A549 (cell line): Measurements from ENCODE around the gene PUS1. TPM values are rescaled to one million over a fixed set of nuclear protein-coding genes. Genes with fewer than 3 reads are reported as not detected.

Experiments
- ATAC-seq, 2 experiments: fragments of 200-7000 bp in 1 of 2; fragments of >200 bp in 1 of 2; cut with Nextera tagmentation in 1 of 2; cut with Tn5 transposase in 1 of 2; 3 replicates each; pipeline versions ENCODE4 v1.8.0 to v1.9.1; 2018 to 2020; ENCODE audit warnings: mild to moderate bottlenecking in 1 of 2, moderate library complexity in 1 of 2
- CTCF ChIA-PET: fragments of 300-600 bp; sonication (Branson Sonifier 250); formaldehyde crosslinking; extraction: SDS; loops from one replicate; lab custom pipeline; 2021; ENCODE audit warnings: antibody characterized with exemption, inconsistent platforms; lab: Yijun Ruan, JAX
- POLR2A ChIA-PET: fragments of 350-600 bp; formaldehyde crosslinking; extraction: SDS; loops from one replicate; lab custom pipeline; 2021; ENCODE audit warnings: antibody characterized with exemption, inconsistent platforms; lab: Yijun Ruan, JAX
- DNase-seq, 2 experiments: peaks; one replicate each; pipeline versions ENCODE4 v3.0.0 to v3.0.0-alpha.2; 2011 to 2016; ENCODE audit warnings: low read depth in 1 of 2, low spot score in 1 of 2
- FAIRE-seq: peaks from 2 replicates; lab custom pipeline; 2011; peaks lifted over from hg19 to GRCh38; lab: Jason Lieb, UNC
- H3K27ac ChIP-seq, 2 experiments: fragments of >200 bp; sonication (Bioruptor Twin); formaldehyde crosslinking; 3 replicates each; pipeline ENCODE4 v1.5.1; 2016 to 2017
- H3K4me1 ChIP-seq: fragments of >200 bp; sonication (Bioruptor Twin); formaldehyde crosslinking; 3 replicates; pipeline ENCODE4 v1.6.1; 2016
- H3K4me2 ChIP-seq: fragments of >200 bp; sonication (Bioruptor Twin); formaldehyde crosslinking; 3 replicates; pipeline ENCODE4 v1.6.1; 2016
- H3K4me3 ChIP-seq: fragments of >200 bp; sonication (Bioruptor Twin); formaldehyde crosslinking; 3 replicates; pipeline ENCODE4 v1.5.1; 2016
- H3K9me3 ChIP-seq: fragments of >200 bp; sonication (Bioruptor Twin); formaldehyde crosslinking; 3 replicates; pipeline ENCODE4 v1.6.1; 2016
- CBX2 ChIP-seq: fragments of 200-600 bp; sonication (generic); IDR thresholded peaks from 2 replicates; pipeline ENCODE4 v1.6.1; 2016; ENCODE audit warnings: low read depth, mild to moderate bottlenecking, borderline replicate concordance
- CHD4 ChIP-seq: fragments of 200-600 bp; sonication (generic); IDR thresholded peaks from 2 replicates; pipeline ENCODE4 v1.6.1; 2016; ENCODE audit warnings: antibody characterized with exemption, mild to moderate bottlenecking, borderline replicate concordance
- FOXS1 ChIP-seq: fragments of 250-450 bp; sonication (Bioruptor Pico); IDR thresholded peaks from 2 replicates; pipeline ENCODE4 v1.5.0; 2020; ENCODE audit warnings: mild to moderate bottlenecking, moderate library complexity
- GATA3 ChIP-seq: IDR thresholded peaks from 2 replicates; pipeline ENCODE4 v1.6.1; 2012; ENCODE audit warnings: borderline replicate concordance
- HEYL ChIP-seq: fragments of 250-450 bp; sonication (Bioruptor Pico); IDR thresholded peaks from 2 replicates; pipeline ENCODE4 v1.8.0; 2021; ENCODE audit warnings: mild to moderate bottlenecking, moderate library complexity
- MAFK ChIP-seq: fragments of 450-650 bp; IDR thresholded peaks from 2 replicates; pipeline ENCODE4 v1.6.1; 2014; ENCODE audit not compliant: partially characterized antibody
- PHF8 ChIP-seq: fragments of 200-600 bp; sonication (generic); IDR thresholded peaks from 2 replicates; pipeline ENCODE4 v1.6.1; 2016; ENCODE audit warnings: low read depth, mild to moderate bottlenecking, antibody characterized with exemption, moderate library complexity, borderline replicate concordance
- RCOR1 ChIP-seq: fragments of 150-350 bp; IDR thresholded peaks from 2 replicates; pipeline ENCODE4 v1.6.1; 2014; ENCODE audit warnings: antibody characterized with exemption, low read length, low read depth
- RFX5 ChIP-seq: fragments of 450-650 bp; IDR thresholded peaks from 2 replicates; pipeline ENCODE4 v1.7.1; 2014; ENCODE audit warnings: antibody characterized with exemption, mild to moderate bottlenecking, moderate library complexity
- RNF2 ChIP-seq: fragments of 200-600 bp; sonication (generic); IDR thresholded peaks from 2 replicates; pipeline ENCODE4 v1.6.1; 2016; ENCODE audit warnings: low read depth, mild to moderate bottlenecking, antibody characterized with exemption, moderate library complexity, borderline replicate concordance
- SMC3 ChIP-seq: fragments of >200 bp; sonication (Bioruptor Twin); formaldehyde crosslinking; IDR thresholded peaks from 3 replicates; pipeline ENCODE4 v1.6.1; 2018; ENCODE audit warnings: inconsistent platforms
- ZFP36 ChIP-seq: fragments of 450-650 bp; IDR thresholded peaks from 2 replicates; pipeline ENCODE4 v1.6.1; 2014; ENCODE audit warnings: borderline replicate concordance; ENCODE audit not compliant: partially characterized antibody
- ZSCAN20 ChIP-seq: fragments of 250-450 bp; sonication (Bioruptor Pico); IDR thresholded peaks from 2 replicates; pipeline ENCODE4 v1.8.0; 2022; ENCODE audit warnings: mild to moderate bottlenecking, moderate library complexity
- WGBS: methylation state at CpG from one replicate; pipeline ENCODE4 v1.1.6; 2017; ENCODE audit errors: missing lambda C conversion rate; 5-methylcytosine and 5-hydroxymethylcytosine counted together
- polyA plus RNA-seq, 4 experiments: library from polyadenylated mRNA; depleted of rRNA in 3 of 4; stranded (reverse); fragments of >200 nt; fragmentation: RNase III in 1 of 4; extraction: RNeasy Plus Mini Kit Qiagen cat#74134 plus additional on column Dnase treatment in 1 of 4; gene quantifications; 2 replicates in 3 of 4; 3 replicates in 1 of 4; pipeline ENCODE4 v1.2.3, GENCODE V29; 2011 to 2017
- TF ChIP-seq, protein P1 (sequence below): fragments of >200 bp; sonication (Bioruptor Twin); formaldehyde crosslinking; IDR thresholded peaks from 3 replicates; pipeline ENCODE4 v1.5.1; 2016
- TF ChIP-seq, protein P2 (sequence below): fragments of >200 bp; sonication (Bioruptor Twin); formaldehyde crosslinking; IDR thresholded peaks from 2 replicates; pipeline ENCODE4 v1.6.1; 2016
- TF ChIP-seq, protein P3 (sequence below): fragments of 200-600 bp; sonication (generic); IDR thresholded peaks from 2 replicates; pipeline ENCODE4 v1.6.1; 2016; ENCODE audit warnings: antibody characterized with exemption, mild to moderate bottlenecking, moderate library complexity
- TF ChIP-seq, protein P4 (sequence below): fragments of 150-350 bp; IDR thresholded peaks from 2 replicates; pipeline ENCODE4 v1.6.1; 2014; ENCODE audit warnings: low read depth, mild to moderate bottlenecking, low read length

PUS1 gene
- polyA plus RNA-seq, 2 of the 4 experiments (the other 2 are of a cell fraction) = 51.1 to 62.8 TPM

DNA sequence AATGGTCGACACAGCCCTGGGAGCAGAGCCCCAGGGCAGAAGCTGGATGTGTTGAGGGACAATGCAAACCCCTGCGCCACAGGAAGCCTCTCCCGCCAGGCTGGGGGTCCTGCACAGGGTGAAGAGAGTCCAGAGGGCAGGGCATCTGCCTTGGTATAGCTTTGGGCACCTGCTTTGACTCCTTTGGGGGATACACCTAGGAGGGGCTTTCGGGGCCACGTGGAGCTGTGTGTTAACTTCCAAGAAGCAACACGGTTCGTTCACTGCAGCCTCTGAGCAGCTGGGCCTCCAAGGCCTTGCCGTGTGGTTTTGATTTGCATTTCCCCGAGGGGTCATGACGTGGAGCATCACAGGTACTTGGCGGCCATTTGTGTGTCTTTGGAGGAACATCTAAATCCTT lies 5.8 kb upstream of the PUS1 start:
- 85% methylated on average over 10 of the region's 11 CpGs for WGBS
- Histone ChIP-seq H3K4me1 (peaks cover 8% of the 10 kb centered on the region; the same call in 2 of the 3 replicates), H3K9me3 (no peaks in the 10 kb centered on the region), H3K4me2 (no peak overlapping the region), H3K4me3 (no peak overlapping the region), H3K27ac (no peak overlapping the region)
- ChIA-PET POLR2A (no interaction called here), CTCF (interaction anchor here (0.6 to 5.6 kb wide), 3 partner anchors 26 to 213 kb away, joined by 3 to 24 read pairs (median 3); no protein-coding TSS in a partner anchor)
- no peak for ATAC-seq
- FAIRE-seq = no peak
- TF ChIP-seq GATA3 (no peak), RFX5 (no peak), PHF8 (no peak), CBX2 (no peak), HEYL (CRISPR knock-in tag) (no peak), CHD4 (no peak), RCOR1 (no peak), MAFK (no peak), SMC3 (no peak), RNF2 (no peak), ZFP36 (no peak), ZSCAN20 (CRISPR knock-in tag) (no peak), FOXS1 (CRISPR knock-in tag) (no peak)
- TF ChIP-seq, protein P1, sequence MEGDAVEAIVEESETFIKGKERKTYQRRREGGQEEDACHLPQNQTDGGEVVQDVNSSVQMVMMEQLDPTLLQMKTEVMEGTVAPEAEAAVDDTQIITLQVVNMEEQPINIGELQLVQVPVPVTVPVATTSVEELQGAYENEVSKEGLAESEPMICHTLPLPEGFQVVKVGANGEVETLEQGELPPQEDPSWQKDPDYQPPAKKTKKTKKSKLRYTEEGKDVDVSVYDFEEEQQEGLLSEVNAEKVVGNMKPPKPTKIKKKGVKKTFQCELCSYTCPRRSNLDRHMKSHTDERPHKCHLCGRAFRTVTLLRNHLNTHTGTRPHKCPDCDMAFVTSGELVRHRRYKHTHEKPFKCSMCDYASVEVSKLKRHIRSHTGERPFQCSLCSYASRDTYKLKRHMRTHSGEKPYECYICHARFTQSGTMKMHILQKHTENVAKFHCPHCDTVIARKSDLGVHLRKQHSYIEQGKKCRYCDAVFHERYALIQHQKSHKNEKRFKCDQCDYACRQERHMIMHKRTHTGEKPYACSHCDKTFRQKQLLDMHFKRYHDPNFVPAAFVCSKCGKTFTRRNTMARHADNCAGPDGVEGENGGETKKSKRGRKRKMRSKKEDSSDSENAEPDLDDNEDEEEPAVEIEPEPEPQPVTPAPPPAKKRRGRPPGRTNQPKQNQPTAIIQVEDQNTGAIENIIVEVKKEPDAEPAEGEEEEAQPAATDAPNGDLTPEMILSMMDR = no peak
- TF ChIP-seq, protein P2, sequence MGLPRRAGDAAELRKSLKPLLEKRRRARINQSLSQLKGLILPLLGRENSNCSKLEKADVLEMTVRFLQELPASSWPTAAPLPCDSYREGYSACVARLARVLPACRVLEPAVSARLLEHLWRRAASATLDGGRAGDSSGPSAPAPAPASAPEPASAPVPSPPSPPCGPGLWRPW = no peak
- TF ChIP-seq, protein P3, sequence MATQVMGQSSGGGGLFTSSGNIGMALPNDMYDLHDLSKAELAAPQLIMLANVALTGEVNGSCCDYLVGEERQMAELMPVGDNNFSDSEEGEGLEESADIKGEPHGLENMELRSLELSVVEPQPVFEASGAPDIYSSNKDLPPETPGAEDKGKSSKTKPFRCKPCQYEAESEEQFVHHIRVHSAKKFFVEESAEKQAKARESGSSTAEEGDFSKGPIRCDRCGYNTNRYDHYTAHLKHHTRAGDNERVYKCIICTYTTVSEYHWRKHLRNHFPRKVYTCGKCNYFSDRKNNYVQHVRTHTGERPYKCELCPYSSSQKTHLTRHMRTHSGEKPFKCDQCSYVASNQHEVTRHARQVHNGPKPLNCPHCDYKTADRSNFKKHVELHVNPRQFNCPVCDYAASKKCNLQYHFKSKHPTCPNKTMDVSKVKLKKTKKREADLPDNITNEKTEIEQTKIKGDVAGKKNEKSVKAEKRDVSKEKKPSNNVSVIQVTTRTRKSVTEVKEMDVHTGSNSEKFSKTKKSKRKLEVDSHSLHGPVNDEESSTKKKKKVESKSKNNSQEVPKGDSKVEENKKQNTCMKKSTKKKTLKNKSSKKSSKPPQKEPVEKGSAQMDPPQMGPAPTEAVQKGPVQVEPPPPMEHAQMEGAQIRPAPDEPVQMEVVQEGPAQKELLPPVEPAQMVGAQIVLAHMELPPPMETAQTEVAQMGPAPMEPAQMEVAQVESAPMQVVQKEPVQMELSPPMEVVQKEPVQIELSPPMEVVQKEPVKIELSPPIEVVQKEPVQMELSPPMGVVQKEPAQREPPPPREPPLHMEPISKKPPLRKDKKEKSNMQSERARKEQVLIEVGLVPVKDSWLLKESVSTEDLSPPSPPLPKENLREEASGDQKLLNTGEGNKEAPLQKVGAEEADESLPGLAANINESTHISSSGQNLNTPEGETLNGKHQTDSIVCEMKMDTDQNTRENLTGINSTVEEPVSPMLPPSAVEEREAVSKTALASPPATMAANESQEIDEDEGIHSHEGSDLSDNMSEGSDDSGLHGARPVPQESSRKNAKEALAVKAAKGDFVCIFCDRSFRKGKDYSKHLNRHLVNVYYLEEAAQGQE = no peak
- TF ChIP-seq, protein P4, sequence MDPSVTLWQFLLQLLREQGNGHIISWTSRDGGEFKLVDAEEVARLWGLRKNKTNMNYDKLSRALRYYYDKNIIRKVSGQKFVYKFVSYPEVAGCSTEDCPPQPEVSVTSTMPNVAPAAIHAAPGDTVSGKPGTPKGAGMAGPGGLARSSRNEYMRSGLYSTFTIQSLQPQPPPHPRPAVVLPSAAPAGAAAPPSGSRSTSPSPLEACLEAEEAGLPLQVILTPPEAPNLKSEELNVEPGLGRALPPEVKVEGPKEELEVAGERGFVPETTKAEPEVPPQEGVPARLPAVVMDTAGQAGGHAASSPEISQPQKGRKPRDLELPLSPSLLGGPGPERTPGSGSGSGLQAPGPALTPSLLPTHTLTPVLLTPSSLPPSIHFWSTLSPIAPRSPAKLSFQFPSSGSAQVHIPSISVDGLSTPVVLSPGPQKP = no peak
- no peak for DNase-seq
